ENCODE data around the gene NHERF2.

DNA sequence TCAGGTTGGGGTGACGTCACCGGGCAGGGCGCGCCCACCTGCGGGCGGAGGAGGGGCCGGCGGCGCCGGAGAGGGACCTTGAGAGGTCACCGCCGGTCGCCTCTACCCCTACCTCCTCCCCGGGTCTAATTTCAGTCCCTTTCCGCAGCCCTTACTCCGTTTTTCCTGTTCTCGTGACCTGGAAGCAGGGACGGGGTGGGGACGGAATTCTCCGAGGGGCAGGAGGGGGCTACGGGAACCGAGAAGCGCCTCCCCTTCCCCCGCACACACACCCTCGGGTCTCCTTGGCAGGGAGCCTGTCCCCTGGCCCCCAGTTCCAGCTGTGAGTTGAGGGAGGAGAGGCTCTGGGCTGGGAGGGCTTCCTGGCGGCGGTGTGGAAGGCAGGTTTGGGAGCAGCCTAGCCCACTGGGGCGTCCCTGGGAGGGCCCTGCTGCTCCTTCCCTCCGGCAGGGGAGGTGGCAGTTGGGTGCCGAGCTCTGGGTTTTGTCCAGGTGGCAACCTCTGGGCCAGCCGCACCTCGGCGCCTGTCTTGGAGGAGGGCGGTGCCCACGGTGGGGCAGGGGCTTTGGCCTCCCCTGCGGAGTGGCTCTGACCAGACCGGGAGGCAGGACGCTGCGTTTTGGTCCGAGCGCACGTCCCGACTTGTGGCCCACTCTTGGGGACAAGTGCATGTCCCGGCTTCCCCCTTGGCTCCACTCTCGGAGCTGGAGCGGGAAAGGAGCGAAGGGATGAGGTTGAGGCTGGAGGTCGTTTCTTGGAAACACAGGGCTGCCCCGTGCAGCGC lies 36.2 kb upstream of the NHERF2 start:
- TF ChIP-seq POLR2A (IDR thresholded peaks at IDR 0.05; ENCODE audit: low read length): no peak
- TF ChIP-seq GATA1 (IDR thresholded peaks at IDR 0.05; ENCODE audit: low read depth, low read length): no peak
